ENCODE data around the gene ALDH3B1.

DNA sequence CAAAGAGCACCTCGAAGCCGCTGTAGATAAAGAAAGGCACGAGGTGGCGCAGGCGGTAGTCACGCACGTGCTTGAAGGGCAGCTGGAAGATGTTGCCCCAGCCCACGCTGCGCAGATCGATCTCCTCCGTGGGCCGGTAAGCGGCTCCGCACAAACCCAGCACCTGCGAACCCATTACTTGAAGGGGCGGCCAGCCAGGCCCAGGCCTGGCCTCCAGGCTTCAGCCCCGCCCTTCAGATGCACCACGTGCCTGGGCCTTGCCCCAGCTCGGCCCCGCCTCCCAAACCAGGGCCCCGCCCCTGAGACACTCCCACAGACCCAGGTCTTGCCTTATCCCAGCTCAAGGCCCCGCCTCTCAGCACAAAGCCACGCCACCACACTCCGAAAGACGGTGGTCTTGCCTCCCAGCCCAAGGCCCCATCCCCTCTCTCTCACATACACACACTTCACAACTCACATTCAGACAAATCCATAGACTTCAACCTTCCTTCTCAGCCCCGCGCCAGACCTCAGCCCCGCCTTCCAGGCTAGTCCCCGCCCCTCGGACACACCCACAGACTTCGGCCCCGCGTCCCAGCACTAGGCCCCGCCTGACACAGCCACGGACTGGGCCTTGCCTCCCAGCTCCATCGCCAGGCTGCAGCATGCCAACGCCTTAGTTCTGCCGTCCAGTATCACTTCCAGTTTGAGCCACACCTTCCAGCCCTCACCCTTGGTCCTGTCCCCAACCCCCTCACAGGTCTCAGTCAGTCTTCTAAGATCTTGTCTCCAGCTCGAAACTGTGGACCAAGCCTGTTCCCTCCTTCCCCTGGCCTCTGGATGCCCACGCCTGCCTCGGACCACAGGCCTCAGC, 13.3 kb upstream of the ALDH3B1 start:
- TF ChIP-seq NFRKB (IDR thresholded peaks at IDR 0.05; ENCODE audit: low read depth) (no peak), ZFX (CRISPR knock-in tag; IDR thresholded peaks at IDR 0.05) (peak; percentile 83), PCBP2 (IDR thresholded peaks at IDR 0.05; ENCODE audit: low read depth, low read length, poor library complexity, severe bottlenecking) (no peak), TBP (optimal IDR thresholded peaks at IDR 0.05; ENCODE audit: low read depth, low read length) (peak; percentile 54), ZFP36 (IDR thresholded peaks at IDR 0.05; ENCODE audit: low read depth, low read length, partially characterized antibody) (no peak)
- TF ChIP-seq, protein P1, sequence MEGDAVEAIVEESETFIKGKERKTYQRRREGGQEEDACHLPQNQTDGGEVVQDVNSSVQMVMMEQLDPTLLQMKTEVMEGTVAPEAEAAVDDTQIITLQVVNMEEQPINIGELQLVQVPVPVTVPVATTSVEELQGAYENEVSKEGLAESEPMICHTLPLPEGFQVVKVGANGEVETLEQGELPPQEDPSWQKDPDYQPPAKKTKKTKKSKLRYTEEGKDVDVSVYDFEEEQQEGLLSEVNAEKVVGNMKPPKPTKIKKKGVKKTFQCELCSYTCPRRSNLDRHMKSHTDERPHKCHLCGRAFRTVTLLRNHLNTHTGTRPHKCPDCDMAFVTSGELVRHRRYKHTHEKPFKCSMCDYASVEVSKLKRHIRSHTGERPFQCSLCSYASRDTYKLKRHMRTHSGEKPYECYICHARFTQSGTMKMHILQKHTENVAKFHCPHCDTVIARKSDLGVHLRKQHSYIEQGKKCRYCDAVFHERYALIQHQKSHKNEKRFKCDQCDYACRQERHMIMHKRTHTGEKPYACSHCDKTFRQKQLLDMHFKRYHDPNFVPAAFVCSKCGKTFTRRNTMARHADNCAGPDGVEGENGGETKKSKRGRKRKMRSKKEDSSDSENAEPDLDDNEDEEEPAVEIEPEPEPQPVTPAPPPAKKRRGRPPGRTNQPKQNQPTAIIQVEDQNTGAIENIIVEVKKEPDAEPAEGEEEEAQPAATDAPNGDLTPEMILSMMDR (IDR thresholded peaks at IDR 0.05 in 2 of 3, conservative IDR thresholded peaks at IDR 0.05 in 1 of 3; ENCODE audit: insufficient read depth in 2 of 3, low read depth in 1 of 3, low read length in 3 of 3): 0 out of 6 replicates have a peak, but pooled peaks of 1 of the 3 experiments have one; percentile 18
- TF ChIP-seq, protein P2, sequence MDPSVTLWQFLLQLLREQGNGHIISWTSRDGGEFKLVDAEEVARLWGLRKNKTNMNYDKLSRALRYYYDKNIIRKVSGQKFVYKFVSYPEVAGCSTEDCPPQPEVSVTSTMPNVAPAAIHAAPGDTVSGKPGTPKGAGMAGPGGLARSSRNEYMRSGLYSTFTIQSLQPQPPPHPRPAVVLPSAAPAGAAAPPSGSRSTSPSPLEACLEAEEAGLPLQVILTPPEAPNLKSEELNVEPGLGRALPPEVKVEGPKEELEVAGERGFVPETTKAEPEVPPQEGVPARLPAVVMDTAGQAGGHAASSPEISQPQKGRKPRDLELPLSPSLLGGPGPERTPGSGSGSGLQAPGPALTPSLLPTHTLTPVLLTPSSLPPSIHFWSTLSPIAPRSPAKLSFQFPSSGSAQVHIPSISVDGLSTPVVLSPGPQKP (CRISPR knock-in tag; IDR thresholded peaks at IDR 0.05): no peak

Data from K562 (cell line).